GM12878 (cell line): ENCODE measurements around the gene ADD1. TPM values are rescaled to one million over a fixed set of nuclear protein-coding genes. Genes with fewer than 3 reads are reported as not detected.

Experiments used
- ATAC-seq: fragments of 200-7000 bp; cut with Tn5 transposase; 3 replicates; pipeline ENCODE4 v1.9.1; 2020; ENCODE audit warnings: mild to moderate bottlenecking, moderate library complexity
- BruUV-seq: library from RNA; stranded (reverse); fragments of 400-500 nt; replicated peaks from 2 replicates; lab custom pipeline; 2021; lab: Mats Ljungman, UMichigan
- CTCF ChIA-PET: fragments of 300-600 bp; sonication (Branson Sonifier 250); formaldehyde crosslinking; extraction: SDS; loops from one replicate; lab custom pipeline; 2021; ENCODE audit warnings: inconsistent platforms; lab: Yijun Ruan, JAX
- POLR2A ChIA-PET: fragments of 350-600 bp; formaldehyde crosslinking; extraction: SDS; loops from one replicate; lab custom pipeline; 2021; ENCODE audit warnings: inconsistent platforms; lab: Charles Lee
- RAD21 ChIA-PET: fragments of 300-600 bp; sonication (Branson Sonifier 250); formaldehyde crosslinking; loops from one replicate; lab custom pipeline; 2023; ENCODE audit warnings: antibody characterized with exemption; ENCODE audit not compliant: unreplicated experiment; lab: Charles Lee
- SMC1A ChIA-PET: fragments of 300-600 bp; sonication (Branson Sonifier 250); formaldehyde crosslinking; loops from one replicate; lab custom pipeline; 2023; ENCODE audit not compliant: unreplicated experiment, uncharacterized antibody; lab: Charles Lee
- DNase-seq: peaks from one replicate; pipeline ENCODE4 v3.0.0-alpha.2; 2011; ENCODE audit warnings: low read depth, low spot score
- FAIRE-seq: peaks from 3 replicates; lab custom pipeline; 2011; peaks lifted over from hg19 to GRCh38; lab: Jason Lieb, UNC
- H2AFZ ChIP-seq: 2 replicates; pipeline ENCODE4 v1.6.0; 2011; ENCODE audit warnings: low read depth, low read length, control low read depth; ENCODE audit not compliant: control insufficient read depth
- H3K27ac ChIP-seq: 2 replicates; pipeline ENCODE4 v1.5.1; 2011; ENCODE audit warnings: control low read depth; ENCODE audit not compliant: control insufficient read depth, insufficient read depth
- H3K27me3 ChIP-seq, 2 experiments: replicated peaks in 1 of 2; 2 replicates each; pipeline versions ENCODE4 v1.6.0 to v1.6.1; 2011; ENCODE audit warnings: low read length in 1 of 2; ENCODE audit not compliant: control insufficient read depth in 2 of 2, insufficient read depth in 2 of 2
- H3K36me3 ChIP-seq, 2 experiments: 2 replicates each; pipeline ENCODE4 v1.5.1; 2011; ENCODE audit warnings: low read length in 1 of 2; ENCODE audit not compliant: control insufficient read depth in 2 of 2, insufficient read depth in 2 of 2
- H3K4me1 ChIP-seq: 2 replicates; pipeline ENCODE4 v1.6.1; 2011; ENCODE audit warnings: mild to moderate bottlenecking, low read length, moderate library complexity, mixed read lengths; ENCODE audit not compliant: control insufficient read depth, insufficient read depth
- H3K4me2 ChIP-seq: 2 replicates; pipeline ENCODE4 v1.6.0; 2011; ENCODE audit warnings: control low read depth; ENCODE audit not compliant: control insufficient read depth, insufficient read depth
- H3K4me3 ChIP-seq: fragments of 200-600 bp; sonication (generic); 2 replicates; pipeline ENCODE4 v1.5.1; 2016
- H3K79me2 ChIP-seq: 2 replicates; pipeline ENCODE4 v1.6.0; 2011; ENCODE audit warnings: low read length; ENCODE audit not compliant: control insufficient read depth, insufficient read depth
- H3K9ac ChIP-seq: 2 replicates; pipeline ENCODE4 v1.8.0; 2011; ENCODE audit warnings: low read length, control low read depth, mixed read lengths; ENCODE audit not compliant: control insufficient read depth, insufficient read depth
- H3K9me3 ChIP-seq: replicated peaks from 3 replicates; pipeline ENCODE4 v1.5.1; 2011; ENCODE audit warnings: mild to moderate bottlenecking, low read length; ENCODE audit not compliant: control insufficient read depth, insufficient read depth
- H4K20me1 ChIP-seq: 2 replicates; pipeline ENCODE4 v1.6.0; 2011; ENCODE audit not compliant: control insufficient read depth, insufficient read depth
- BHLHE40 ChIP-seq, 2 experiments: fragments of 450-650 bp in 1 of 2; IDR thresholded peaks; 2 replicates each; pipeline ENCODE4 v1.6.1; 2011 to 2017; ENCODE audit warnings: low read depth in 2 of 2, borderline replicate concordance in 1 of 2, improper control_type of control experiment in 1 of 2, low read length in 1 of 2, mild to moderate bottlenecking in 1 of 2
- BRCA1 ChIP-seq: IDR thresholded peaks from 2 replicates; pipeline ENCODE4 v1.6.1; 2011; ENCODE audit warnings: low read depth, low read length, improper control_type of control experiment
- CHD2 ChIP-seq: IDR thresholded peaks from 2 replicates; pipeline ENCODE4 v1.6.1; 2011; ENCODE audit warnings: low read depth, low read length, improper control_type of control experiment, borderline replicate concordance
- FOS ChIP-seq: IDR thresholded peaks from 3 replicates; pipeline ENCODE4 v1.6.1; 2011; ENCODE audit warnings: borderline replicate concordance; ENCODE audit not compliant: insufficient read length; ENCODE audit errors: extremely low read depth
- HDAC2 ChIP-seq: fragments of 200-600 bp; sonication (generic); IDR thresholded peaks from 2 replicates; pipeline ENCODE4 v1.6.1; 2017
- JUNB ChIP-seq: IDR thresholded peaks from 2 replicates; pipeline ENCODE4 v1.6.1; 2016; ENCODE audit warnings: antibody characterized with exemption, mild to moderate bottlenecking
- KAT2A ChIP-seq: conservative IDR thresholded peaks from 2 replicates; pipeline ENCODE4 v1.6.1; 2011; ENCODE audit warnings: low read depth, low read length; ENCODE audit not compliant: control insufficient read depth
- POLR2A ChIP-seq: IDR thresholded peaks from 2 replicates; pipeline ENCODE4 v1.6.1; 2011; ENCODE audit warnings: low read depth, mild to moderate bottlenecking, low read length
- RUNX3 ChIP-seq: IDR thresholded peaks from 2 replicates; pipeline ENCODE4 v1.6.1; 2012; ENCODE audit warnings: low read length, inconsistent platforms
- SKIL ChIP-seq: fragments of 450-650 bp; IDR thresholded peaks from 2 replicates; pipeline ENCODE4 v1.6.1; 2017; ENCODE audit warnings: mild to moderate bottlenecking, low read depth, inconsistent platforms; ENCODE audit not compliant: poor library complexity, severe bottlenecking
- SREBF1 ChIP-seq: IDR thresholded peaks from 2 replicates; pipeline ENCODE4 v1.6.1; 2012; ENCODE audit warnings: mild to moderate bottlenecking, low read length
- TCF12 ChIP-seq: IDR thresholded peaks from 2 replicates; pipeline ENCODE4 v1.6.1; 2011; ENCODE audit warnings: low read depth, mild to moderate bottlenecking, low read length
- ZNF207 ChIP-seq: fragments of 450-650 bp; IDR thresholded peaks from 2 replicates; pipeline ENCODE4 v1.6.1; 2014; ENCODE audit warnings: antibody characterized with exemption, mild to moderate bottlenecking, borderline replicate concordance
- ZNF687 ChIP-seq: fragments of 450-650 bp; IDR thresholded peaks from 2 replicates; pipeline ENCODE4 v1.6.1; 2017; ENCODE audit warnings: mild to moderate bottlenecking, moderate library complexity
- WGBS: methylation state at CpG from one replicate; pipeline ENCODE4 v1.1.6; 2016; ENCODE audit warnings: low lambda C conversion rate; ENCODE audit not compliant: insufficient replicate concordance, insufficient coverage; ENCODE audit errors: missing lambda C conversion rate; 5-methylcytosine and 5-hydroxymethylcytosine counted together
- in situ Hi-C: fragments of 300-500 bp; cut with MboI; formaldehyde crosslinking; loops from 9 replicates; pipeline ENCODE4 v1.14.3; 2018; ENCODE audit warnings: mixed read lengths
- intact Hi-C: fragments of 100-400 bp; cut with micrococcal nuclease; formaldehyde crosslinking; loops from one replicate; pipeline ENCODE4 v1.14.2; 2022; ENCODE audit not compliant: unreplicated experiment
- polyA plus RNA-seq, 11 experiments: library from polyadenylated mRNA; depleted of rRNA in 4 of 11; unstranded in 6 of 11; stranded (reverse) in 5 of 11; fragments of >200 nt; fragmentation: Nextera tagmentation in 4 of 11; fragmentation: Illumina TruSeq in 1 of 11; extraction: Ambion mirVana in 4 of 11; extraction: Trizol in 1 of 11; gene quantifications; 1 replicate in 1 of 11; 2 replicates in 10 of 11; pipeline versions ENCODE4 v1.2.1 to v1.2.3, GENCODE V29; 2011 to 2016; ENCODE audit warnings: inconsistent platforms in 2 of 11, missing spikeins in 2 of 11, low read depth in 1 of 11
- total RNA-seq, 4 experiments: library from RNA; depleted of rRNA in 3 of 4; stranded (reverse); fragments of >200 nt in 3 of 4; fragmentation: Illumina TruSeq in 1 of 4; extraction: Trizol in 1 of 4; gene quantifications; 2 replicates each; pipeline versions ENCODE4 v1.2.1 to v1.2.3, GENCODE V29; 2013 to 2021

The ADD1 gene
- total and polyA plus RNA-seq, 10 of the 15 experiments (the other 5 are each of a cell fraction or from before 2014, with no cell fraction given), result 21.6 to 182 (median 105) TPM

- Histone ChIP-seq H3K79me2 (peaks cover 9% of the 10 kb centered on the region), H4K20me1 (no peaks in the 10 kb centered on the region; the same call in 1 of the 2 replicates), H3K27me3 (no peaks in the 10 kb centered on the region), H2AFZ (no peak overlapping the region), H3K4me2 (no peak overlapping the region), H3K4me1 (peaks cover 12% of the 10 kb centered on the region), H3K27ac (no peak overlapping the region), H3K36me3 (peaks cover 50 to 63% of the 10 kb centered on the region in 2 experiments), H3K4me3 (no peak overlapping the region), H3K9ac (no peak overlapping the region), H3K9me3 (no peaks in the 10 kb centered on the region)
- FAIRE-seq, result no peak
- WGBS, result 90% methylated on average over 11 of the region's 11 CpGs
- in situ Hi-C loops, result loop anchor here (25.0 kb wide), 1 partner anchor 187 kb away; the partner anchor contains the start of gene TNIP2
- POLR2A ChIA-PET, result interaction anchor here (1.1 kb wide), 1 partner anchor 13 kb away, joined by 3 read pairs; no protein-coding TSS in a partner anchor
- RAD21 ChIA-PET, result no interaction called here
- ATAC-seq, result no peak
- SMC1A ChIA-PET, result interaction anchor here (0.5 to 9.4 kb wide), 2 partner anchors 12 to 68 kb away, joined by 3 to 65 read pairs; no protein-coding TSS in a partner anchor
- intact Hi-C loops, result no loop called here
- CTCF ChIA-PET, result interaction anchor here (1.0 to 2.2 kb wide), 5 partner anchors 8 to 280 kb away, joined by 3 to 10 read pairs (median 4); no protein-coding TSS in a partner anchor
- no TSS peak for BruUV-seq
- DNase-seq, result no peak
- TF ChIP-seq HDAC2, result no peak
- TF ChIP-seq SREBF1, result no peak
- no peak for TF ChIP-seq SKIL
- TF ChIP-seq ZNF687, result no peak
- TF ChIP-seq CHD2, result no peak
- no peak for TF ChIP-seq BRCA1
- TF ChIP-seq RUNX3, result no peak
- TF ChIP-seq KAT2A, result no peak
- no peak for TF ChIP-seq BHLHE40 (IDR thresholded peaks at IDR 0.05; ENCODE audit: borderline replicate concordance in 1 of 2, low read depth in 2 of 2, low read length in 1 of 2)
- TF ChIP-seq JUNB, result no peak
- TF ChIP-seq TCF12, result no peak
- TF ChIP-seq ZNF207, result no peak
- TF ChIP-seq POLR2A, result no peak
- TF ChIP-seq FOS, result no peak
Observed at GRCh38 chr4:2949782-2950125, 106.1 kb downstream of the ADD1 start.
